ENCODE measurements around the gene GABBR2.
"Not testable (repeated sequence)": the region's sequence is repeated elsewhere in the genome, so short reads cannot be mapped to it uniquely, and the experiment has no call there.

GABBR2 gene

GRCh38 chr9:98684816-98685215 is 23.9 kb downstream of the GABBR2 start:
- not testable (repeated sequence) for DNase-seq

- no peak for DNase-seq
Measured at GRCh38 chr9:98678244-98678842, 30.4 kb downstream of the GABBR2 start.

DNA sequence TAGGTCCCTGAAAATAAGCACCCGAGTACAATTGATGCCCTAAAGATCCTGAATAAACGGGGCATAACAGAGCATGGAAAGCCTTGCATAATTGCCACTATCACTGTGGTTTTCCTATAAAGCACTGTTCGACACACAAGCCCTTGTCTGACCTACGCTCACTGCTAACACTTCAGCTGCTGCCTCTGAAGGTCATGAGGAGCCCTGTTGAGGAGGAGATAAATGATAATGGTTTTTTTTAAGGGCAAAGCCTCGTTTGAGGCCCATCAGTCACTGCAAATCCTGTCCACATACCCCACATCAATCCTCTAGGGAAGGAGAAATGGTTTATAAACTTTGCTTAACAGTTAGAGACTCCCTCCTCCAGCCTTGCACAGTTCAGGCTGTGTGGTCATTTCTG is 35.1 kb downstream of the GABBR2 start:
- DNase-seq: no peak

DNA sequence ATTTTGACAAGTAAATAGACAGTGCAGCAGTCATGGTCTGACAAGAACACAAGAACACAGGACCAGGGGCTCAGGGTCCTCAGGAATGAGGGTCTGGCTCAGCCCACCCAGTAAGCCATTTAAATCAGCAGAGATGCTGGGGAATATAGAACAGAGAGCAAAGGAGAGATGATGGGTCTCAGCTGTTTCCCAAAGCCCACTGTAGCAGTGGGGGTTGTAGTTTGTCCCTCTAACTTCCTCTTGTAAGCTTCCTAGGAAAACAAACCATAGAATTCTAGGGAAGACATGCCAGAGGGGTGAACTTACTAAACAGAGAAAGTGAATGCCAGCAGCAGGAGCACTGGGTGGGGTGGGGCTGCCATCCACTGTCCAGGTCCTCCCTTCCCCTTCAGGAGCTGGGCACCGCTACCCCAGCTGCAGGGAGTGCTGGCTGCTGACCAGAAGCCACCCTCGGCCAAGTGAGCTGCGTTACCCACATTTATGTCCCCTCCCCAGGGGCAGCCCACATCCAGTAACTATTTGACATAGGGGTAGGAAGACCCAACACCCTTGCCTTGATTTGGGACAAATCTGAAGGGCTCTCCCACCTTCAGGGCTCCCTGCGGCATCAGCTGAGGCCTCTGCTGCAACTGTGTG is 41.6 kb downstream of the GABBR2 start:
- DNase-seq: no peak

DNA sequence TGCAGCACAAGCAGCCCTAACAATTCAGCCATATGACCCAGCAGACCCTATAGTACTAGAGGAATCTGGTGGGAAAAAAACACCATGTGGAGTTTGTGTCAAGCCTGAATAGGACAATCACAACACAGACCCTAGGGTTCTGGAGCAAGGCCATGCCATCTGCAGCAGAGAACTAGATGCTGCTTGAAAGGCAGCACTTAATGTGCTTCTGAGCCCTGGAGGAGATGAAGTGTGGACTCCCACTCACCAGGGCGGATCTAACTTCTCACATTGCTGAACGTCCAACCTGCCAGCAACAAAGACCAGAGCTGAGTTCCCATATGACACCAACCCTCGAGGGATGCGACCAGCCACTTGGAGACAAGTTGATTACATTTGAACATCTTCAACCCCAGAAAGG is 43.2 kb downstream of the GABBR2 start:
- DNase-seq: no peak

DNA sequence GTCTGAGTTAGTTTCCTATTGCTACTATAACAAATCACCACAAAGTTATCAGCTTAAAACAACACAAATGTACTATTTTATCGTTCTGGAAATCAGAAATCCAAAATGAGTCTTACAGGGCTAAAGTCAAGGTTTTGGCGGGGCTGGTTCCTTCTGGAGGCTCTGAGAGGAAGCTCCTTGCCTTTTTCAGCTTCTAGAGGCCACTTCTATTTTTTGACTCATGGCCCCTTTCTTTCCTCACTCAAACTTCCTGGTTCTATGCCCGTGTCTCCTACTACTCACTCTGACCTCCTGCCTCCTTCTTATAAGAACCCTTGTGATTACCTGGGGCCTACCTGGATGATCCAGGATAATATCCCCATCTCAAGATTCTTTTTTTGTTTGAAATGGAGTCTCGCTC is 48.2 kb downstream of the GABBR2 start:
- DNase-seq: no peak

DNA sequence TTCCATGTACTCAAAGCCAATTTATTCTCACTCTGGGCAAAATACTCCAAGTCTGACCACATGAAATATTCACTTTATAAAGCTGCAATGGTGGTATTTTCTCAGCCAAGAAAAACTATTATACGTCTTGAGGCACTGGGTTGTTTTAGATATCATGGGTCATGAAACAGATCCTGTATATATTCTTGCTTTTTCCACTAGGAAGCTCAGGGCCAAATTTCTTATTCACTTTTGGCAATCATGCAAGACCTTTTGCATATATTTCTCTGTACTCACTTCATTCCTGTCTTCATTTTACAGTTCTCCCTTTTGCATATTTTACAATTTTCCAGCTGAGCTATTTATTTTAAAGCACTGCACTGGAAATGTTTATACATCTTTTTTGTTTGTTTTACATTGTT is 49.8 kb downstream of the GABBR2 start:
- no peak for DNase-seq

DNA sequence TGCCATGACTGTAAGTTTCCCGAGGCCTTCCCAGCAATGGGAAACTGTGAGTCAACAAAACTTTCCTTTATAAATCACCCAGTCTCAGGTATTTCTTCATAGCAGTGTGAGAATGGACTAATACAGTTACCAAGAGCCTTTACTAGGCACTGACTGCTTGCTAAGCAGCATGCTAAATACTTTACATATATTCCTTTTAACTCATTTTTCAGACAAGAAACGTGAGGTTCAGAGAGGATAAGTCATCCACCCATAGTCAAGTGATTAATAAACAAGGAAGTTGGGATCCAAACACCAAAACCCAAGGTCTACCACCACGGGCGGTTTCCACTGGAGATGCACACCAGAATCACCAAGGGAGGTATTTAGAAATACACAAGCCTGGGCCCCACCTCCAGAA is 50.8 kb downstream of the GABBR2 start:
- no peak for DNase-seq

DNA sequence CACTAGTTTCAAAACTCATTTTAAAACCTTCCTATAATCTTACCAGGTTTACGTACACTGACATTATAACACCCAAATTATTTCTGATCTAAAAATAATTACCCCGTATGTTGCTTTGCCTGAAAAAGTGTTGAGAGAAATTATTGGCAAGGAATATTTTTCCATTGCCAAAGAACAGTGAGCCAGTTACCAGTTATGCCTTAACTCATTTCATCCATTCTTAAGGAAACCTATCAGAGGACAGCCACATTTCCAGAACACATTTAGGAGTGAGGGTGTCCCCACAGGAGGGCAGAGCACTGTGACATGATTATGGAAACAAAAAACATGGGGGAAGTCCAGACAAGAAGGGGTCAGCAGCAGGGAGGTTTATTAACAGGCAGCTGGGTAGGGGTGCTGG is 52.2 kb downstream of the GABBR2 start:
- no peak for DNase-seq

GRCh38 chr9:98655428-98655827 is 53.3 kb downstream of the GABBR2 start:
- DNase-seq: not testable (repeated sequence)

DNA sequence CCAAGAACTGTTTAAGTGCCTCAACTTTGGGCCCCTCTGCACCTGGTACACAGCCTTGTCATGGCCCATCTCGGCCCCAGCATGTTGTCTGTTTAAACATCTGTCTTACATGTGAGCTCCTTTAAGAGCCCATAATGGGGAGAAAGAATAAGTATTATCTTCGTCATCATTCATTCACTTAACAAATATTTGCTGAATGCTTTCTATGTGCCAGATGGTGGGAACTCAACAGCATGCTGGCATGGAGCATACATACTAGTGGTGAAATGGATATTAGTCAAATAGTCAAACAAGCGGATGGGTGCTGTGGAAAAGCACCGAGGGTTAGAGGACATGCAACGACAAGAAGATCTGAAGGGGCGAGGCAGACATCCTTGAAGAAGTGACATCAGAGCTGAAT is 54.5 kb downstream of the GABBR2 start:
- DNase-seq: no peak

DNA sequence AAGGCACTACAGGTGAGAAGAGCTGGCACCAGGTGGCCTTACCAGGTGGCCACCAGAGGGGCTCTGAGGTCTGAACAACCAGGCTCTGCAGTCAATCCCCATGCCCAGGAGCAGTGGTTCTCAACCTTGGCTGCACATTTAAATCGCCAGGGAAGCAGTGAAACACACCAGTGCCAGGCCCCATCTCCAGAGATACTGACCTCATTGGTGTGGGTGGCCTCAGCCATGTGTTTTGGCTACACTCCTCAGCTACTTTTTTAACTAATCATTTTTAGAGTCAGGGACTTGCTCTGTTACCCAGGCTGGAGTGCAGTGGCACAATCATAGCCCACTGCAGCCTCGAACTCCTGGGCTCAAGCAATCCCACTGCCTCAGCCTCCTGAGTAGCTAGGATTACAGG is 56.0 kb downstream of the GABBR2 start:
- DNase-seq: no peak

DNA sequence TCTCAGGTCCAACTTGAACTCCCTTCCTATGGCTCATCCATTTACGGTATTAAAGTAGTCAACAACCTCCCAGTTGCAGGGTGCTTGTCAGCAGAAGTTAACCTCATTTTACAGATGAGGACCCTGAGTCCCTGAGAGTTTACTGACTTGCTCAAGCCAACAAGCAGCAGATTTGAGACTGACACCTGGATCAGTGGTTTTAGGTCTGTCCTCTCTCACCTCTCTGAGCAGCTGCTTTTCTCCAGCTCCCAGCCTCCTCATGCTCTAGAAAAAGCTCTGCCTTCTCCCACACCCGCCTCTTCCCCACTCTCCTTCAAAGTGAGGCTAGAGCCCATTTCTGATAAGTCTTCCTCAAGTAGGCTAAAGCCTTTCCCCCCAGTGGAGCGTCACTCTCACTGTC is 56.4 kb downstream of the GABBR2 start:
- no peak for DNase-seq

- DNase-seq: no peak
Measured at GRCh38 chr9:98647236-98647635, 61.5 kb downstream of the GABBR2 start.

DNA sequence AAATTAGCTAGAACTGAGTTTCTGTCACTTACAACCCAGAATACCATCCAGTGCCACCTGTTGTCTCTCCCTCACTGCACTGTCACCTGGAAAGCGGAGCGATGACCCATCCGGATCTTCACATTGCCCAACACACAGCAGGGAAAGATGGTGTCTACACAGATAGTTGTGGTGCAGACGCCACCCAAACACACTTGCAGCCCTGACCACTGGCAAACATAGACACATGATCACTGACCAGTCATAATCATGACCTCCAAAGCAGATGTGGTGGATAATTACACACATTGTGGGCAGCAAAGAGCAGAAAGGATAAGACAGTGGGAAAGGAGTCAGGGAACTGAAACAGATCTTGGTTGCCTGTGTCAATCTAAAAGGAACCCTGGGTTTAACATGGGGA is 64.7 kb downstream of the GABBR2 start:
- DNase-seq: no peak

- no peak for DNase-seq
Measured at GRCh38 chr9:98642661-98643312, 65.9 kb downstream of the GABBR2 start.

GRCh38 chr9:98641695-98642094 is 67.0 kb downstream of the GABBR2 start:
- no peak for DNase-seq

GRCh38 chr9:98640394-98640793 is 68.3 kb downstream of the GABBR2 start:
- DNase-seq: no peak

GRCh38 chr9:98639133-98639532 is 69.6 kb downstream of the GABBR2 start:
- no peak for DNase-seq

- no peak for DNase-seq
Measured at GRCh38 chr9:98637381-98637780, 71.4 kb downstream of the GABBR2 start.

- DNase-seq: no peak
Measured at GRCh38 chr9:98635374-98635773, 73.4 kb downstream of the GABBR2 start.

GRCh38 chr9:98634685-98635336 is 73.9 kb downstream of the GABBR2 start:
- DNase-seq: no peak

- DNase-seq: no peak
Measured at GRCh38 chr9:98632839-98633238, 75.9 kb downstream of the GABBR2 start.

GRCh38 chr9:98627296-98627695 is 81.4 kb downstream of the GABBR2 start:
- no peak for DNase-seq
